Stimulated activated CD4-positive, alpha-beta T cell treated with anti-CD3 and anti-CD28 coated beads, Interleukin-15, amount 100 ng/mL, for 1 hour (primary cell): ENCODE data around the gene ZDHHC20.
"Not testable (repeated sequence)": the region's sequence is repeated elsewhere in the genome, so short reads cannot be mapped to it uniquely, and the experiment has no call there.

Experiments used
- DNase-seq, 2 donors: peaks; one replicate each; pipeline ENCODE4 v3.0.0-alpha.2; 2020; ENCODE audit warnings: low read depth in 1 of 2, low spot score in 1 of 2

Gene ZDHHC20

GRCh38 chr13:21435687-21436151 lies 23.4 kb downstream of the ZDHHC20 start:
- peak in 1 of 2 donors; percentile 12 for DNase-seq

DNA sequence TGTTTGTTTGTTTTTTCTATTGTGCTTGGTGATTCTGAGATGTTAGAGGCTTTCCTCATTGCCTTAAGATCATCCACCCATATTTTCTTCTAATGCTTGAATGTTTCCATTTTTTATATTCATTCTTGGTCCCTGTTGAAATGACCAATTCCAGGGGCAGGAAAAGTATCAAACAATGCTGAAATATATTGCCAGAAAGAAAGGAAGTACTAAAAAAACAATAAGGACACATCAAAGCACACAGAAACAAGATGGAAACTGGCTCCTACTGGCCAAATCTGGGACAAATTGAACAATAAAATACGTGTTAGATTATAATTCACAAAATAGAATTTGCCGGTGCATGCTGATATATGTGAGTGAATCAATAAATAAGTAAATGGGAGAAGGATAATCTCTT lies 23.9 kb downstream of the ZDHHC20 start:
- DNase-seq: no peak

- DNase-seq: no peak
These were observed 24.5 kb downstream of the ZDHHC20 start for GRCh38 chr13:21434588-21434987.

- DNase-seq: no peak
These were observed 29.9 kb downstream of the ZDHHC20 start for GRCh38 chr13:21429211-21429610.

GRCh38 chr13:21427741-21428140 lies 31.4 kb downstream of the ZDHHC20 start:
- DNase-seq: no peak

DNA sequence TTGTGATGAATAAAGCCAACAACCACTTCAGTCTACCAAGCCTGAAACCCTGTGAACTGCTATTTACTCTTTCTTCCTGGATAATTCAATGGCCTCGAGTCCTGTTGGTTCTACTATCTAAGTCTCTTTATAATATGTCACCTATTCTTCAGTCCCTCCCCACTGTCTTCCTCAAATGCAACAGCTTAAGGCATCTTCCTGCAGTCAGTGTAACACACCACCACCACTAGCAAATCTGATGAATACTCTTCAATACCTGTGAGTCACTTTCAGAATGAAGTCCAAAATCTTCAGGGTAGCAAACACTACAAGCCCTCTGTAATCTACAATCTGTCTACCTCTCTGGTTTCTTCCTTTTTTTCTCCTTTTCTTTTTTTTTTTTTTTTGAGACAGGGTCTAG lies 32.9 kb downstream of the ZDHHC20 start:
- DNase-seq: no peak

- no peak for DNase-seq
These were observed 38.4 kb downstream of the ZDHHC20 start for GRCh38 chr13:21420706-21421105.

DNA sequence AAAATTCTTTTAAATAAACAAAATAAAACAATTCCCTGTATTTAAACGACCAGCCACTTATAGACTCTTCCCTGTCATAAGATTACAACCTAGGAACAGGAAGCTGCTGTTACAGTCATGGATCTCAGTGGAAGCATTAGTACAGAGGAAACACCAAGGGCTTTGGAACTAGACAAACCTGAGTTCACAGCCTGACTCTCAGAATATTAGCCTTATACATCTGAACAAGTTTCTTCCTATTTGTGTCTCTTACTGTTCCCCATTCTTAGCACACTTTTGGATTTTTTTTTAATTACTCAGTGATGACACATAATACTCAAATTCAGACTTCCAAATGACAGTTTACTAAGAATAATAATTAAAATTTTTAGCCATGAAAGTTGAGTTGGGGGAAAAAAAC lies 46.1 kb downstream of the ZDHHC20 start:
- no peak for DNase-seq

DNA sequence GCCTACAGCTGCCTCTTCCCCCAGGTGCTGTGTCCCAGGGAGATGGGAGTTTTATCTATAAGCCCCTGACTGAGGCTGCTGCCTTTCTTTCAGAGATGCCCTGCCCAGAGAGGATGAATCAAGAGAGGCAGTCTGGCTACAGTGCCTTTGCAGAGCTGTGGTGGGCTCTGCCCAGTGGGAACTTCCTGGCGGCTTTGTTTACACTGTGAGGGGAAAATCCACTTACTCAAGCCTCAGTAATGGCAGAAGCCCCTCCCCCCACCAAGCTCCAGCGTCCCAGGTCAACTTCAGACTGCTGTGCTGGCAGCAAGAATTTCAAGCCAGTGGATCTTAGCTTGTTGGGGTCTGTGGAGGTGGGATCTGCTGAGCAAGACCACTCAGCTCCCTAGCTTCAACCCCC lies 48.6 kb downstream of the ZDHHC20 start:
- not testable (repeated sequence) for DNase-seq

DNA sequence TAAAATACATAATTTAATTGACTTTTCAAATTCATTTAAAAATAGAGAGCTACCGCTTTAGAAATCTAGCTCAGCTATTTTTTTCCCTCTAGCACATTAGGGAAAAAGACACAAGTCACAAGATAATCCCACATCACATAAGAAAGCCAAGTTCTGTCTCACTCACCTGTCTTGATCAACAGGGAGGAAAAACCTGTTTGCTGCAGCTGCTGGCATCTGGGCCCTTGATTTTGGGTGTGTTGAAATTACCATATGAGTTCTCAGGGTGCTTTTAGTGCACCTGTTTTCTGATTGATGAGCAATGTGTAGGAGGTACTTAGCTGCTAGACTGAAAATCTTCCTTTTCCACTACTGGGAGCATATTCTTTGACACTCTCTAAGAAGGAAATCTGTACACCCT lies 53.8 kb downstream of the ZDHHC20 start:
- no peak for DNase-seq

DNA sequence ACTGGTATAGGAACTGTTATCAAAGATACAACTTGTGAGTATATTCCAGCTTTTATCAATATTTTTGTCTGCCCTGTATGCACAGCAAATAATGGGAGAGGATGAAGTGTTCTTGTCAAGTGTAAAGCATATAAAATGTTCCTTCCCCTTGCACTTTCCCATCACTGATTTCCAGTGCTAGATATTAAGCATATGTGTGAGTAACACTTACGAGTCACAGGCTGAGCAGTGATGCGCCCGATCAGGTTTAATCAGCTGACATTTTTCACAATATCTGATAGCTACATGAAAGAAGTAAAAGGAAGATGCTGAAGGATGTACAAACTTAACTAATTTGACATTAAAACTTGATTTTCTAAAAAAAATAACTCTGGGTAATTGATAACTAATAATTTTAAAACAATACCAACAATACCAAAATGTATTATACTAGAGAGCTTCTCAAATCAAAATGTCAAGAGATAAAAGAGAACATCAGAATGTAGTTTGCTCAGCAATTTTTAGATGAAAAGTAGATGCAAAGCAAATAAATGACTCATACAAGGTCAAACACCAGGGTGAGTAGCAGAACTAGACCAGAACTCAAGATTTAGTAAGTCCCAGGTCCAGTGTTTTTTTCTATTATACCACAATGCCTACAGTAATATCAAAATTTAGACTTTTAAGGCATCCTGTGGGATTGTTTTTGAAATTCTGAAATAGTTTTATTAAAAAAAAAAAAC lies 56.4 kb downstream of the ZDHHC20 start:
- no peak for DNase-seq

GRCh38 chr13:21399741-21400140 lies 59.4 kb downstream of the ZDHHC20 start:
- DNase-seq: no peak

- DNase-seq: no peak
These were observed 63.1 kb downstream of the ZDHHC20 start for GRCh38 chr13:21395953-21396352.

GRCh38 chr13:21389124-21389523 lies 70.0 kb downstream of the ZDHHC20 start:
- no peak for DNase-seq

DNA sequence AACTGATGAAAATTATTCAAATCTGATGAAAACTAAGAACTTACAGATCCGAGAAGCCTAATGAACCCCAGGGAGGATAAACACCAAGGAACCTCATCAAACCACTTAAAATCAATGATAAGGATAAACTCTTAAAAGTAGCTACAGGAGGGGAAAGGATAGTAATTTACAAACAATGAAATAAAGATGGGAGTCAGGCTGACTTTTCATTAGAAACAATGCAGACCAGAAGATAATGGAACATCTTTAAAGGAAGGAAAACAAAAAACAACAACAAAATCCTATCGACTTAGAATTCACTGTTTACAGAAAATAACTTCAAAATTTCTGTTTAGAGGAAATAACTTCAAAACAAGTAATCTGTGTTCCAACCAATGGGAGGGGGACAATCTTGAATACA lies 73.4 kb downstream of the ZDHHC20 start:
- no peak for DNase-seq

GRCh38 chr13:21383090-21383489 lies 76.0 kb downstream of the ZDHHC20 start:
- no peak for DNase-seq

- not testable (repeated sequence) for DNase-seq
These were observed 81.8 kb downstream of the ZDHHC20 start for GRCh38 chr13:21376998-21377985.

GRCh38 chr13:21372530-21372929 lies 86.6 kb downstream of the ZDHHC20 start:
- DNase-seq: no peak

GRCh38 chr13:21371011-21371410 lies 88.1 kb downstream of the ZDHHC20 start:
- DNase-seq: no peak

- no peak for DNase-seq
These were observed 93.5 kb downstream of the ZDHHC20 start for GRCh38 chr13:21365574-21365973.

- no peak for DNase-seq
These were observed 94.2 kb downstream of the ZDHHC20 start for GRCh38 chr13:21364916-21365315.

- DNase-seq: no peak
These were observed 94.7 kb downstream of the ZDHHC20 start for GRCh38 chr13:21364357-21364756.
